GM18868 (cell line): Measurements from ENCODE around the gene GABRG3.

Experiments used
- ATAC-seq: cut with Tn5 transposase; IDR thresholded peaks from one replicate; pipeline ENCODE4 v1.9.1; 2021; ENCODE audit warnings: mild to moderate bottlenecking, moderate library complexity; ENCODE audit not compliant: unreplicated experiment

GABRG3 gene

DNA sequence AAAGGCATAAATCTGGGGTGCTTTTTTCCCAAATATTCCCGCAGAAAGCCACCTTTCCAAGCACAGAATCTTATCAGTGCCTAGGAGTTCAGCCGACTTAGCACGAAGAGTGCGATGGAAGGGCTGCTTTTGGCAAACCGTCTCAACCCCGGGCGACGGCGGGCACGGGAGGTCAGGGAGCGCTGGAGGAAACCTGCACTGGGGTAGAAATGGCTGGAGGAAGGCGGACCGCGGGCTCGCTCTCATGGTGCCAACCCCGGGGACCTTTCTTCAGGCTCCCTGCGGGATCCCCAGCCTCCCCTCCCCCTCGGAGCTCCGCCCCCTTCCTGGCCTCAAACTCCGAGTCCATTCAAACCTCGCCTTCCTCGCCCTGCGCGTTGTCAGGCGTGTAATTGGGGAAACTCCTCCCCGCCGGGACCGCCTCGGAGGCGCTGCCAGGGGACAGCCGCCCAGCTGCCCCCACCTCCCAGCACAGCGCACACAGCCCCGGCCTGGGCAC is at the start of gene GABRG3:
Gene GABRG3 (plus strand): TSS at position 470 of the 499 bp plus-strand sequence.
- ATAC-seq: no peak

DNA sequence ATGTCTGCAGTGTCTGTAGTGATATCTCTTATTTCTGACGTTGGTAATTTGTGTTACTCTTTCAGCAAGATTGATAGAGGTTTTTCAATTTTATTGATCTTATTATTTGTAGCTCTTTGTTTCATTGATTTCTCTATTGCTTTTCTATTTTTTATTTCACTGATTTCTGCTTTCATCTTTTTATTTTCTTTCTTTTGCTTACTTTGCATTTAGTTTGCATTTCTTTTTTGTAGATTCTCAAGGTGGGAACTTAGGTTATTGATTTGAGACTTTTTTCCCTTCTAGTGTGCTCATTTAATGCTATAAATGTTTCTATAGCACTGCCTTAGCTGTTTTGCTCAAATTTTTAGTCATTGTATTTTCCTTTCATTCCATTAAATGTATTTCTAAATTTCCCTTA is 49.5 kb upstream of the GABRG3 start:
- ATAC-seq: no peak

GRCh38 chr15:26926081-26926480 is 44.9 kb upstream of the GABRG3 start:
- no peak for ATAC-seq

- no peak for ATAC-seq
Measured at GRCh38 chr15:26928051-26928450, 42.9 kb upstream of the GABRG3 start.

DNA sequence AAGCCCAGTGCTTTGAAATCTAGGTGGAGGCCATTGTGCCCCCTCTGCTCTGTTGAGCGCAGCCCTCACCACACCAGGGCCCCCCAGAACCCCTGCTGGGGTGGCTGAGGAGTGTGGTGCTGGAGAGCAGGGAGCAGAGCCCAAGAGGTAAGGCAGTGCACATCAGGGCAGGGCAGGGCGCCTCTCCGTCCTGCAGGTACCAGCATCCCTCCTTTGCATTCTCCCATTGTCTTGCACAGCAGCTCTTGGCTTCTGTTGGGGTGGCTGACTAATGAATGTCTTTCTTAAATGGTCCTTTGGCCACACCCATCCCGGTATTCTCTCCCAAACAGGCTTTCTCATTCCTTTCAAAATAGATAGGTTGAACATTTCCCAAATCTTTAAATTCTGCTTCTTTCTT is 41.4 kb upstream of the GABRG3 start:
- no peak for ATAC-seq

DNA sequence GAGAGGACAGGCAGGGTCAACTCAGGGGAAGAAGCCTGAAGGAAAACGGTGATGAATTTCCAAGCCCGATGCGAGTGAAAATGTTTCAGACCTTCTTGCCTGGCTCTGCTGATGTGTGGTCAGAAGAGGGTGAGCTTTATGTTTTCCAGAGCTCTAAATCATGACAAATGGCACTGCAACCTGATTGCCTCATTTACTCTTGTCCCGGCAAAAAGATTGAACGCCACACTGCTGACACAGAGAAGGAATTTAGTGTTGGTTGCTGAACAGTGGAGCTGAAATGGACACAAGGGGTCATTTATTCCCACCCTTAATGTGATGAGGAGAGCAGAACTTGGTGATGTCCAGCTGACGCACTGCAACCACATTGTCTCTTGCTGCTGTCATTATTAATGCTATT is 36.1 kb upstream of the GABRG3 start:
- ATAC-seq: no peak

DNA sequence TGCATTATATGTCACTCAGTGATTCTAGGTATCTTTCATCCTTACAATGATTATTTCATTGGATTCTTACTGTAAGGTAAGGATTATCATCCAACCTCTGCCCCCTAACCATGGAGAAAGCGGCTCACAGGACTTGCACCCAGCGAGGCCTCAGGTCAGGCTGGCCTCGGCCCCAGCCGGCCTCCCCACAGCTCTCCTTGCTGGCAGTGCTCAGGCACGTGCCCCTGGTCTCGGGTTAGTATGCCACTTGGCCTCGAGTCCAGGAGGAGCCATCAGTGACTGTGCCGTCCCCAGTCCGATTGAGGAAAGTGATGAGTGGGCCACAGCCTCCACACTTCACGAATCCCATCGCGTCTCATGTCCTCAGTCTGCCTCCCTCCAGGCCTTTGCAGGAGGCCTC is 35.7 kb upstream of the GABRG3 start:
- ATAC-seq: no peak

DNA sequence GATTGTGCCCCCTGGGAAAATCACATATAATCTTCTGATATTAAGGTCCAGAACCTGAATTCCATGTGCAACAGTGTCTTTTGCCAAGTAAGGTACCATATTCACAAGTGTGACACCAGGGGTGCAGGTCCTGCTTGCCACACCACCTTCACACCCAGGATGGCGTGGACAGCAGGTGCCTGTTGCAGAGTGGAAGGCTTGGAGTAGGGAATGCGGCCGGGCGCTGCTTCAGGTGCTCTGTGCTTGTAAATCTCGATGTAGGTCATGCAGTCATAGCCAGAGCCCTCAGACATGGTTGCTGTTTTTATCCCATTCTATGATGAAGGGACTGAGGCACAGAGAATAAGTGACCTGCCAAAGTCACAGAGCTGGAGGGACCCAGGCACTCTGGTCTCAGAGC is 34.5 kb upstream of the GABRG3 start:
- ATAC-seq: no peak

DNA sequence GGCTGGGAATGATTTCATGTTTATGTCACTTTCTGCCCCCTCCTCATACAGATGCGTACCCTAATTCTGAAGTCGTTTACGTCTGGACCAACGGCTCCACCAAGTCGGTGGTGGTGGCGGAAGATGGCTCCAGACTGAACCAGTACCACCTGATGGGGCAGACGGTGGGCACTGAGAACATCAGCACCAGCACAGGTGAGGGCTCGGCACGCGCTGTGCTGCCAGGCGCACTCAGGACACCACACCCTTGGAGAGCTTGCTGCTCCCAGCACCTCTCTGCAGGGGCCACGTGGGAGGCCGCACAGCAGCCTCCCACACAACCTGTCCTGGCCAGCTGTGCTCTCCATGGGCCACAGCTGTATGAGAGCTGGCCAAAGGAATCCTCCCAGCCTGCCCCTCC is 33.8 kb upstream of the GABRG3 start:
- no peak for ATAC-seq

- ATAC-seq: no peak
Measured at GRCh38 chr15:26939398-26939797, 31.6 kb upstream of the GABRG3 start.

GRCh38 chr15:26941489-26941888 is 29.5 kb upstream of the GABRG3 start:
- ATAC-seq: no peak

- no peak for ATAC-seq
Measured at GRCh38 chr15:26943866-26944265, 27.1 kb upstream of the GABRG3 start.

DNA sequence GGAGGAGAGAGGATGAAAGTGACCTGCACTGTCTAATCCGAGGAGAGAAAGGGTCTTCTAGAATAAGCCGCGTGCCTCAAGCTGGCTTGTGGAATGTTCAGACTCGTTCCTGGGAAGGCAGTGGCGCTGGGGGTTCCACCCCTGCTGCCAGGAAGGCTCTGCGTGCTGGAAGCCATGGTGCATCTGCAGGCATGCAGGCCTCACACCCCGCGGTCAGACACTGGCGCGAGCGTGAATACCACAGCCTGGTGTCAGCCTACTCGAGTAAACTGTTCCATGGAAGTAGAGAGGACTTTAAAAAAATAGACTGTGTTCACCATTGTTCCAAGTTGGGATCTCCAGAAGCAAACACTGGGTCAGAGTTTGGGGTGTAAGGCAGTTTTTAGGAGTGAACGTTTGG is 25.9 kb upstream of the GABRG3 start:
- ATAC-seq: no peak

DNA sequence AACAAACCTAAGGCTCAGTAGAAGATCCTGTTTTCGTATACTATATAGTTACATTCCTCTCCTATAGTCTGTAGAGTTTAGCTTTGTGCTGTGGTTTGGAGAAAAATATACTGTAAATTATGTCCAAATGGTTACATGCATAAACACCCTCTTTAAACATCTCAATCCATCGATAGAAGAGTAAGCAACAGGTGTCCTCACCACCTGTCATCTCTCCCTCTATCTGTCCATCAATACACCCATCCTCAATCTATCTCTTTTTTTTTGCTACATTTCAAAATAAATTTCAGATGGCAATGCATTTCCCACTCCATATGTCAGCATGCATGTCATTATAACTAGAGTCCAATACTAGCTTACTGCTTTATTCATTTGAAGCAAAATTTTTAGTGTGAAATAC is 21.0 kb upstream of the GABRG3 start:
- ATAC-seq: no peak

GRCh38 chr15:26954403-26954802 is 16.6 kb upstream of the GABRG3 start:
- ATAC-seq: no peak

GRCh38 chr15:26967719-26968269 is 3.2 kb upstream of the GABRG3 start:
- ATAC-seq: no peak

GRCh38 chr15:26968806-26969205 is 2.2 kb upstream of the GABRG3 start:
- ATAC-seq: no peak

- ATAC-seq: no peak
Measured at GRCh38 chr15:26971271-26972018, 464 bp downstream of the GABRG3 start.

- no peak for ATAC-seq
Measured at GRCh38 chr15:26972636-26973035, 1.7 kb downstream of the GABRG3 start.

- no peak for ATAC-seq
Measured at GRCh38 chr15:26974120-26974780, 3.3 kb downstream of the GABRG3 start.

DNA sequence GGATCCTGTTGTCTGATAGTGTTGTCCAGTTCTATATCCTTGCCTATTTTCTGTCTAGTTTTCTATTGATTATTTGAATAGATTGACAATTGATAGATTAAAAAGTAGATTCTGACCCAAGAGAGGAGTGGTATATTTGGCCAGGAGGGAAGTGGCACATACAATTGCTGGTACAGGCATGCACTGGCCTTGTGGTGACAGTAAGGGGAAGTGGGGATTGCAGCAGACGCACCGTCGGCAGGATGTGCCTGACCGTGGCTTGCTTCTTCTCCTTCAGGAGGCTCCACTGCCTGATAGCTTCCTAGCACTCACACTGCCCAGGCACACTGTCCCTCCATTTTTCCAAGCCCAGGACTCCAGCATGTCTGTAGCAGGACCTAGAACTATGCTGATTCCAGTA is 10.5 kb downstream of the GABRG3 start:
- no peak for ATAC-seq

DNA sequence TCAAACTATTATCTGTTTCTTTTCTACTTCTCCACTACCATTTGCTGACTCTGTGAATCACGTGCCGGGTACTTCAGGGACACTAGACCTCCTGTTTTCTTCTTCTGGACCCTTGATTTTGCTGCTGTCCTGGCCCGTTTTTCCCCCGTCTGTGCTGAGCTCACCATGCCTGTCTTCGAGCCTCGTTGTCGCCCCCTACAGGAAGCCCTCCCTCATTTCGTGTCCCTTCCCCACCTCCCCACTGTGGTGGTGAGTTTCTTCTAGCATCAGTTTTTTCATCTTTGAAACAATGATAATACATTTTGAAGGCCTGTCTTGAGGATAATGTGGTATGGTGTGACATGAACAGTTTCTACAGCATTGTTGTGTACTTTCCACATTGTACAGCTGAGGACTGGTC is 12.8 kb downstream of the GABRG3 start:
- ATAC-seq: no peak
